Effector memory CD4-positive, alpha-beta T cell (primary cell): ENCODE data around the gene ALG2.

Experiments used
- DNase-seq, 3 donors: peaks; one replicate each; pipeline ENCODE4 v3.0.0-alpha.2; 2020
- H3K27ac ChIP-seq: 2 replicates; pipeline ENCODE4 v1.7.0; 2013; ENCODE audit warnings: mild to moderate bottlenecking, low read length, moderate library complexity; ENCODE audit not compliant: insufficient read depth, poor library complexity, severe bottlenecking
- H3K27me3 ChIP-seq: replicated peaks from 2 replicates; pipeline ENCODE4 v1.7.0; 2013; ENCODE audit warnings: mild to moderate bottlenecking, low read length; ENCODE audit not compliant: insufficient read depth, control insufficient read depth, poor library complexity, severe bottlenecking
- H3K36me3 ChIP-seq: 2 replicates; pipeline ENCODE4 v1.7.0; 2013; ENCODE audit warnings: mild to moderate bottlenecking, low read length, moderate library complexity; ENCODE audit not compliant: control insufficient read depth, insufficient read depth
- H3K4me1 ChIP-seq: 2 replicates; pipeline ENCODE4 v1.7.0; 2013; ENCODE audit warnings: low read length, mild to moderate bottlenecking; ENCODE audit not compliant: control insufficient read depth, insufficient read depth, poor library complexity, severe bottlenecking
- H3K4me3 ChIP-seq: 2 replicates; pipeline ENCODE4 v1.7.0; 2013; ENCODE audit warnings: low read length, low read depth, mild to moderate bottlenecking; ENCODE audit not compliant: insufficient read depth, poor library complexity, severe bottlenecking
- H3K9me3 ChIP-seq: 2 replicates; pipeline ENCODE4 v1.7.0; 2013; ENCODE audit warnings: mild to moderate bottlenecking, low read length, moderate library complexity; ENCODE audit not compliant: control insufficient read depth

Gene ALG2

GRCh38 chr9:99167119-99167518 lies 54.6 kb downstream of the ALG2 start:
- DNase-seq = no peak
- H3K36me3 ChIP-seq = no peaks in the 10 kb centered on the region

More at GRCh38 chr9:99167119-99167518, 54.6 kb downstream of the ALG2 start:
- H3K4me1 ChIP-seq = no peaks in the 10 kb centered on the region
- no peaks in the 10 kb centered on the region for H3K27me3 ChIP-seq
- H3K9me3 ChIP-seq = no peaks in the 10 kb centered on the region
- H3K4me3 ChIP-seq = no peak overlapping the region
- H3K27ac ChIP-seq = no peak overlapping the region
